Measurements from ENCODE around the gene PANK2. TPM values are rescaled to one million over a fixed set of nuclear protein-coding genes. Genes with fewer than 3 reads are reported as not detected.
"Not testable (repeated sequence)": the region's sequence is repeated elsewhere in the genome, so short reads cannot be mapped to it uniquely, and the experiment has no call there.

The PANK2 gene
- total RNA-seq, 1 donor from 2014 or later, result 31.0 TPM

GRCh38 chr20:3869839-3870634, 19.1 kb upstream of the PANK2 start:
- DNase-seq (ENCODE audit: low read depth in 2 of 2), result no peak

- DNase-seq (ENCODE audit: low read depth in 2 of 2), result no peak
Measured at GRCh38 chr20:3871550-3872265, 17.5 kb upstream of the PANK2 start.

- no peak for DNase-seq (ENCODE audit: low read depth in 2 of 2)
Measured at GRCh38 chr20:3873507-3873906, 15.7 kb upstream of the PANK2 start.

GRCh38 chr20:3874194-3874844, 14.9 kb upstream of the PANK2 start:
- no peak for DNase-seq (ENCODE audit: low read depth in 2 of 2)

- no peak for DNase-seq (ENCODE audit: low read depth in 2 of 2)
Measured at GRCh38 chr20:3875378-3875974, 13.7 kb upstream of the PANK2 start.

GRCh38 chr20:3876000-3876399, 13.2 kb upstream of the PANK2 start:
- no peak for DNase-seq (ENCODE audit: low read depth in 2 of 2)

- peak in 1 of 2 donors; percentile 75 for DNase-seq (ENCODE audit: low read depth in 2 of 2)
Measured at GRCh38 chr20:3876676-3877075, 12.5 kb upstream of the PANK2 start.

- DNase-seq (ENCODE audit: low read depth in 2 of 2), result not testable (repeated sequence)
Measured at GRCh38 chr20:3878921-3879274, 10.3 kb upstream of the PANK2 start.

GRCh38 chr20:3885715-3886114, 3.5 kb upstream of the PANK2 start:
- DNase-seq (ENCODE audit: low read depth in 2 of 2), result no peak

- DNase-seq (ENCODE audit: low read depth in 2 of 2), result peak; percentile 48 to 60
Measured at GRCh38 chr20:3887876-3888620, 1.1 kb upstream of the PANK2 start.

- peak; percentile 14 to 51 for DNase-seq (ENCODE audit: low read depth in 2 of 2)
Measured at GRCh38 chr20:3889489-3890397, 556 bp downstream of the PANK2 start.

GRCh38 chr20:3890398-3890751, 1.2 kb downstream of the PANK2 start:
- peak; percentile 34 to 39 for DNase-seq (ENCODE audit: low read depth in 2 of 2)

GRCh38 chr20:3890999-3891929, 2.1 kb downstream of the PANK2 start:
- no peak for DNase-seq (ENCODE audit: low read depth in 2 of 2)

- no peak for DNase-seq (ENCODE audit: low read depth in 2 of 2)
Measured at GRCh38 chr20:3894796-3895195, 5.6 kb downstream of the PANK2 start.

GRCh38 chr20:3896302-3896701, 7.1 kb downstream of the PANK2 start:
- DNase-seq (ENCODE audit: low read depth in 2 of 2), result peak; percentile 20 to 32

- no peak for DNase-seq (ENCODE audit: low read depth in 2 of 2)
Measured at GRCh38 chr20:3896853-3897583, 7.8 kb downstream of the PANK2 start.

GRCh38 chr20:3898181-3898580, 9.0 kb downstream of the PANK2 start:
- not testable (repeated sequence) for DNase-seq (ENCODE audit: low read depth in 2 of 2)

GRCh38 chr20:3898639-3899038, 9.5 kb downstream of the PANK2 start:
- DNase-seq (ENCODE audit: low read depth in 2 of 2), result no peak
